ENCODE results near the gene ZNF142.
"Not testable (repeated sequence)": the region's sequence is repeated elsewhere in the genome, so short reads cannot be mapped to it uniquely, and the experiment has no call there.

Gene ZNF142

DNA sequence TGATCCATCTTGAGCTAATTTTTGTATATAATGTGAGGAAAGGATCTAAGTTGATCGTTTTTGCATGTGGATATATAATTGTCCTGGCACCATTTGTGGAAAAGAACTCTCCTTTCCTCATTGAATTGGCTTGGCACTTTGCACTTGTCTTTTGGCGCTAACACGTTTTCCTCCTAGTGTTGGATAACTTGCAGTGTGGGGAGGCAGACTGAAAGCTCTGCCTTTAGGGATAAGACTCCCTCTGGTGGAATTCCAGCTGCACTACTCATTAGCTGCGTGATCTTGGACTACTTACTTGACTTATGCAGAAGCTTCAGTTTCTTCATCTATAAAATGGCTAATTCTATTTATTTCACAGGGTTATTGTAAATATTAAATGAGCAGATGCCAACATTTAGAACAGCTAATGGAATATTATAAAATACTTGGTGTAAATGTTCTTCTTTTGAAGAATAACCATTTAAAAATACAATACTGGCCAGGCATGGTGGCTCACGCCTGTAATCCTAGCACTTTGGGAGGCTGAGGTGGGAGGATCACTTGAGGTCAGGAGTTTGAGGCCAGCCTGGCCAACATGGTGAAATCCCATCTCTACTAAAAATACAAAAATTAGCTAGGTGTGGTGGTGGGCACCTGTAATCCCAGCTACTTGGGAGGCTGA, 28.1 kb upstream of the ZNF142 start:
- H4K8ac ChIP-seq (ENCODE audit: low read depth, low read length); H3K79me2 ChIP-seq (ENCODE audit: control insufficient read depth, insufficient read depth, low read length, poor library complexity); H3K27me3 ChIP-seq (ENCODE audit: insufficient read depth, low read length); H3K4me2 ChIP-seq (ENCODE audit: low read length); H3K9me3 ChIP-seq (ENCODE audit: insufficient read depth, low read depth, low read length); H3K4me1 ChIP-seq (ENCODE audit: control insufficient read depth in 1 of 2, insufficient read depth in 2 of 2, low read length in 2 of 2); H4K91ac ChIP-seq (ENCODE audit: low read depth, low read length); H3K4me3 ChIP-seq (ENCODE audit: low read depth, low read length); H2AFZ ChIP-seq (ENCODE audit: insufficient read depth, low read length, poor library complexity); H2AK5ac ChIP-seq (ENCODE audit: low read length); H3K79me1 ChIP-seq (ENCODE audit: low read length); H2BK5ac ChIP-seq (ENCODE audit: low read depth, low read length, poor library complexity); H2BK120ac ChIP-seq (ENCODE audit: insufficient read depth, low read length, poor library complexity); H3K23ac ChIP-seq (ENCODE audit: low read length); H3K14ac ChIP-seq (ENCODE audit: low read length); H3K9ac ChIP-seq (ENCODE audit: low read length); H3K4ac ChIP-seq (ENCODE audit: low read depth, low read length); H3K27ac ChIP-seq (ENCODE audit: low read depth, low read length); H2BK12ac ChIP-seq (ENCODE audit: low read length); H3K18ac ChIP-seq (ENCODE audit: low read length); H4K12ac ChIP-seq (ENCODE audit: low read depth, low read length): not testable (repeated sequence)
- WGBS (ENCODE audit: extremely low coverage, insufficient coverage, insufficient read length) = no CpG with 5 or more reads among the region's 5 CpGs
- H3K36me3 ChIP-seq (ENCODE audit: control insufficient read depth in 1 of 2, insufficient read depth in 2 of 2, low read length in 2 of 2) = peaks cover 7 to 11% of the 10 kb centered on the region in 2 experiments
- peak; percentile 62 to 86 for DNase-seq

DNA sequence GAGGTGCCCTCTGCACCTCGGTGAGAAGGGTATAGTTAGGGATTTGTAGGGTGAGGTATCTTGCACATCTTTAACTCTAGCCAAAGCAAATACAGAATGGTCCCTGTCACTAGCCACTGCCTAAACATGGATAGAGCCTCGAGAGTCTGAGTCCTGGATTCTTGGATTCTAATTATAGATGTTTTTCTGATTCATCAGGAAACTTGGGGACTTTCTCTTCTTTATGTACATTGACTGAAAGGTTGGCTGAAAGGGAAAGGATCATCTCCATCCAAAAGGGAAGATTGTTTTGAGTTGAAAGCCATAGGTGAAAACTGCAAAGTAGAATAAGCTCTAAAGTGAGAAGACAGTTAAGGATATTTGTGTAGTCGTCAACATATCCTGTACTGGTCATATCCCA, 20.6 kb upstream of the ZNF142 start:
- no peak overlapping the region for H3K27ac ChIP-seq (ENCODE audit: low read depth, low read length)
- no peak overlapping the region for H3K4me2 ChIP-seq (ENCODE audit: low read length)
- no peak overlapping the region for H2AK5ac ChIP-seq (ENCODE audit: low read length)
- H2BK12ac ChIP-seq (ENCODE audit: low read length) = no peak overlapping the region
- no peak overlapping the region for H4K8ac ChIP-seq (ENCODE audit: low read depth, low read length)
- no peaks in the 10 kb centered on the region for H3K27me3 ChIP-seq (ENCODE audit: insufficient read depth, low read length)
- no peak overlapping the region for H2BK5ac ChIP-seq (ENCODE audit: low read depth, low read length, poor library complexity)
- WGBS (ENCODE audit: extremely low coverage, insufficient coverage, insufficient read length) = no CpG with 5 or more reads among the region's 3 CpGs
- no peak overlapping the region for H3K4me3 ChIP-seq (ENCODE audit: low read depth, low read length)
- H2BK120ac ChIP-seq (ENCODE audit: insufficient read depth, low read length, poor library complexity) = no peak overlapping the region
- H3K9me3 ChIP-seq (ENCODE audit: insufficient read depth, low read depth, low read length) = no peaks in the 10 kb centered on the region
- H3K23ac ChIP-seq (ENCODE audit: low read length) = no peak overlapping the region
- DNase-seq = no peak
- H4K12ac ChIP-seq (ENCODE audit: low read depth, low read length) = no peak overlapping the region
- peaks cover 9 to 15% of the 10 kb centered on the region in 2 experiments for H3K36me3 ChIP-seq (ENCODE audit: control insufficient read depth in 1 of 2, insufficient read depth in 2 of 2, low read length in 2 of 2)
- H3K14ac ChIP-seq (ENCODE audit: low read length) = no peak overlapping the region
- no peak overlapping the region for H3K9ac ChIP-seq (ENCODE audit: low read length)
- no peaks in the 10 kb centered on the region for H3K79me1 ChIP-seq (ENCODE audit: low read length)
- H3K4ac ChIP-seq (ENCODE audit: low read depth, low read length) = no peak overlapping the region
- no peak overlapping the region for H3K18ac ChIP-seq (ENCODE audit: low read length)
- no peak overlapping the region for H2AFZ ChIP-seq (ENCODE audit: insufficient read depth, low read length, poor library complexity)
- no peaks in the 10 kb centered on the region for H3K4me1 ChIP-seq (ENCODE audit: control insufficient read depth in 1 of 2, insufficient read depth in 2 of 2, low read length in 2 of 2)
- H4K91ac ChIP-seq (ENCODE audit: low read depth, low read length) = no peak overlapping the region
- no peaks in the 10 kb centered on the region for H3K79me2 ChIP-seq (ENCODE audit: control insufficient read depth, insufficient read depth, low read length, poor library complexity)

DNA sequence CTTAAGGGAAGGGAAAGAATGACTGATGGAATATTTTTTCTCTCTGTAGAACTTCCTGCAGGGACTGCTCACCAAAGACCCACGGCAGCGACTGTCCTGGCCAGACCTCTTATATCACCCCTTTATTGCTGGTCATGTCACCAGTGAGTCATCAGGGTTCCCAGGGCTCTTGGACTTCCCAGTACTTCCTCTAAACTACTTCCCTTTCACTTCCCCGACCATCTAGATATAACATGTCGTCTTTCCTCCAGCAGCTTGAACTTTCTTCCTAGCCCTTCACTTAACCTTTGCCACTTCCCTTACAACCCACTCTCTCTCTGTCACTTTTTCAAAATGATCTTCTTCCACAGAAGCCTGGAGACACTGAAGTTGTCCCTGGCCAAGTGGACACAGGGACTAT, 19.7 kb upstream of the ZNF142 start:
- Histone ChIP-seq H3K4me2 (ENCODE audit: low read length) (no peak overlapping the region), H2BK12ac (ENCODE audit: low read length) (no peak overlapping the region)
- no CpG with 5 or more reads among the region's 4 CpGs for WGBS (ENCODE audit: extremely low coverage, insufficient coverage, insufficient read length)

DNA sequence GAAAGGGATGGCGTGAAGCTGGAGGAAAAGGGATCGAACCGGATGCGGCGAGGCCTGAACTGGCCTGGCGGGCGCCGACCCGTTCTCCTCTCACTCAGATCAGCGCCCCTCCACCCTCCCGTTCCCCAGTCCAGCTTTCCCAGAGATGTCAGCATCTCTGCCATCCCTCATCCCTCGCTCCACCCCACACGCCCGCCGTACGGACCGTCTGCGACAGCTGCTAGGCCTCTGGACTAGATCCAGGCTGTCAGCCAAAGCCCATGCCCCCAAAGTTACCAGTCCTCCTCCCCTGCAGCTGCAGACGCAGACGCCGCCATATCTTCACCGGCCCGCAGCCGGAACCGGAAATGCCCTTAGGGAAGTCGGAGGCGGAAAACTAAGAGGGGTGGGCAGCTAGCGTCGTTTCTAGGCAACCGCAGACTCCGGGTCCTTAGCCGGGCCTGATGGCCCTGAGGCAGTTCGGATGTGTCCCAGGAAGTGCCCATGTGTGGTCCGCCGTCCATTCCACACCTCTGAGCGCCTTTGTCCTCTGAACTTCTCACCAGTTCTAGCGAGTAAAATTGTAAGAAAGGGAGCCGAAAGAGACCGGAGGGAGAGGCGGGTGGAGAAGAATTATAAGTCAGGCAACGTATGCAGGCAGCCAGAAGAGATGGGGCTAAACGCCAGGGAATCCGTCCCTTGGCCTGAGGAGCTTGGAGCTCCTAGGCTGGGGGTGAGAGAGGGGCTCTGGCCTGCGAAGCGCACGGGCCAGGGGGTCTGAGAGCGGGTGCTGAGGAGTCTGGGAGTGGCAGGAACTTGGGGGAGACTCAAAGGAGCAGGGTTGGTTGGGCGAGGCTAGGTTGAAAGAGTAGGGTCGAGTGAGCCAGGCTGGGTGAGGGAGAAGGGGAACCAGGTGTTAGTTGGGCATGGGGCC, 12.5 kb upstream of the ZNF142 start, which contains the start of the genes RNF25 and STK36:
Gene RNF25 (minus strand): TSS at position 349 of the 913 bp plus-strand sequence. CDS start 32 bp downstream, at position 317.
Gene STK36 (plus strand): TSS at position 433 of the 913 bp plus-strand sequence. CDS start 744 bp downstream, outside the sequence.
- Histone ChIP-seq H3K18ac (ENCODE audit: low read length) (peak within 1 kb of the TSS; percentile 23), H3K9ac (ENCODE audit: low read length) (peak within 1 kb of the TSS; percentile 89), H3K14ac (ENCODE audit: low read length) (peak within 1 kb of the TSS; percentile 75), H3K4me2 (ENCODE audit: low read length) (peak within 1 kb of the TSS; percentile 71), H3K9me3 (ENCODE audit: insufficient read depth, low read depth, low read length) (no peaks in the 10 kb centered on the region), H4K91ac (ENCODE audit: low read depth, low read length) (peak within 1 kb of the TSS; percentile 49), H3K36me3 (ENCODE audit: control insufficient read depth in 1 of 2, insufficient read depth in 2 of 2, low read length in 2 of 2) (peaks cover 8 to 15% of the 10 kb centered on the region in 2 experiments), H3K4me1 (ENCODE audit: control insufficient read depth in 1 of 2, insufficient read depth in 2 of 2, low read length in 2 of 2) (peaks cover 0 to 11% of the 10 kb centered on the region in 2 experiments), H4K12ac (ENCODE audit: low read depth, low read length) (peak within 1 kb of the TSS; percentile 71), H2BK12ac (ENCODE audit: low read length) (peak within 1 kb of the TSS; percentile 2), H3K4ac (ENCODE audit: low read depth, low read length) (peak within 1 kb of the TSS; percentile 5), H2BK120ac (ENCODE audit: insufficient read depth, low read length, poor library complexity) (peak within 1 kb of the TSS; percentile 37), H3K23ac (ENCODE audit: low read length) (no peak within 1 kb of the TSS), H3K27me3 (ENCODE audit: insufficient read depth, low read length) (no peaks in the 10 kb centered on the region), H3K27ac (ENCODE audit: low read depth, low read length) (peak within 1 kb of the TSS; percentile 47), H2AFZ (ENCODE audit: insufficient read depth, low read length, poor library complexity) (peak within 1 kb of the TSS; percentile 28), H3K79me1 (ENCODE audit: low read length) (peaks cover 8% of the 10 kb centered on the region), H3K4me3 (ENCODE audit: low read depth, low read length) (peak within 1 kb of the TSS; percentile 98), H2BK5ac (ENCODE audit: low read depth, low read length, poor library complexity) (no peak within 1 kb of the TSS), H4K8ac (ENCODE audit: low read depth, low read length) (peak within 1 kb of the TSS; percentile 79), H3K79me2 (ENCODE audit: control insufficient read depth, insufficient read depth, low read length, poor library complexity) (no peaks in the 10 kb centered on the region), H2AK5ac (ENCODE audit: low read length) (peak within 1 kb of the TSS; percentile 48)
- peak; percentile 76 to 87 for DNase-seq
- no CpG with 5 or more reads among the region's 49 CpGs for WGBS (ENCODE audit: extremely low coverage, insufficient coverage, insufficient read length)

More for the DNA sequence above, 19.7 kb upstream of the ZNF142 start:
- Histone ChIP-seq H3K4me1 (ENCODE audit: control insufficient read depth in 1 of 2, insufficient read depth in 2 of 2, low read length in 2 of 2) (no peaks in the 10 kb centered on the region), H3K27me3 (ENCODE audit: insufficient read depth, low read length) (no peaks in the 10 kb centered on the region), H3K79me2 (ENCODE audit: control insufficient read depth, insufficient read depth, low read length, poor library complexity) (no peaks in the 10 kb centered on the region), H2AFZ (ENCODE audit: insufficient read depth, low read length, poor library complexity) (no peak overlapping the region), H3K23ac (ENCODE audit: low read length) (no peak overlapping the region), H2BK5ac (ENCODE audit: low read depth, low read length, poor library complexity) (no peak overlapping the region), H2BK120ac (ENCODE audit: insufficient read depth, low read length, poor library complexity) (no peak overlapping the region), H2AK5ac (ENCODE audit: low read length) (no peak overlapping the region), H3K9ac (ENCODE audit: low read length) (no peak overlapping the region), H3K14ac (ENCODE audit: low read length) (no peak overlapping the region), H3K27ac (ENCODE audit: low read depth, low read length) (no peak overlapping the region), H3K79me1 (ENCODE audit: low read length) (no peaks in the 10 kb centered on the region), H3K18ac (ENCODE audit: low read length) (no peak overlapping the region), H4K91ac (ENCODE audit: low read depth, low read length) (no peak overlapping the region), H3K4me3 (ENCODE audit: low read depth, low read length) (no peak overlapping the region), H4K8ac (ENCODE audit: low read depth, low read length) (no peak overlapping the region), H3K36me3 (ENCODE audit: control insufficient read depth in 1 of 2, insufficient read depth in 2 of 2, low read length in 2 of 2) (peaks cover 9 to 15% of the 10 kb centered on the region in 2 experiments), H3K4ac (ENCODE audit: low read depth, low read length) (no peak overlapping the region), H4K12ac (ENCODE audit: low read depth, low read length) (no peak overlapping the region), H3K9me3 (ENCODE audit: insufficient read depth, low read depth, low read length) (no peaks in the 10 kb centered on the region)
- peak in 1 of 2 donors; percentile 23 for DNase-seq
